ENCODE data around the gene TIGAR. TPM values are rescaled to one million over a fixed set of nuclear protein-coding genes. Genes with fewer than 3 reads are reported as not detected.

The TIGAR gene
- total and polyA plus RNA-seq, 4 donors: 0.56 to 3.3 (median 2.0) TPM

DNA sequence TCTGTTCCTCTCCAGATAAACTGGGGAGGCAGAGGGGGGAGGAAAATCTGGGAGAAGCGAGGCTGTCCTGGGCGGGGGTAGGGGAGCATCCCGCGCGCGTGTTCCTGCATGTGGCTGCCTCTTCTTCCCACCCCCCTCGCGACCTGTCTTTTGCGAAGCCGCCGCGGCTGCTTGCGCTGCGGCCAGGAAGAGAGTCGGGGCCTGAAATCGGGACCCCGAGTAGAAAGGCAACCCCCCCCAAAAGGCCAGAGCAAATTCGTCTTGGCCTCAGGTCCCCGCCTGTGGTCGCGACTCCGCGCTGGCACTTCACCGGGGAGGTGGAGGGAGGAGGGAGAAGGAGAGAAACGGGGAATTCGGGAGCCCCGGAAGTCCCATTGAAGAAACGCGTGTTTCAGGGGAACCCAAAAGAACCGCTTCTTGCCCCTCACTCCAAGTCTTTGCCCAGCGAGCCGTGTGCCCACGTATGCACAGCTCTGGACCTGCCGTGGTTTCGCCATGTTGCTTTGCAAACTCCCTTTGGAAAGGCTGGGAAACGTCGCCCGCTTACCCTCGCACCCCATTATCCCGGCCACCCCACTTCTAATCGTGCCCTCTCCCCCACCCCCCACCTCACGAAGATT is 46.5 kb upstream of the TIGAR start:
- Histone ChIP-seq H3K27ac (ENCODE audit: low read depth in 1 of 2, low read length in 2 of 2) (peak overlapping the region; percentile 1 to 68), H3K36me3 (ENCODE audit: control insufficient read depth in 4 of 4, insufficient read depth in 3 of 4, low read depth in 1 of 4, low read length in 3 of 4) (no peaks in the 10 kb centered on the region), H3K9me3 (ENCODE audit: control insufficient read depth in 4 of 4, low read length in 3 of 4) (no peaks in the 10 kb centered on the region), H3K27me3 (ENCODE audit: control insufficient read depth in 4 of 4, insufficient read depth in 4 of 4, low read length in 3 of 4) (peaks cover 2 to 14% (median 5%) of the 10 kb centered on the region in 4 donors), H3K4me1 (ENCODE audit: control insufficient read depth in 4 of 4, insufficient read depth in 4 of 4, low read length in 3 of 4) (peaks cover 28 to 63% (median 40%) of the 10 kb centered on the region in 4 donors), H3K9ac (ENCODE audit: low read depth in 1 of 2, low read length in 2 of 2) (no peak overlapping the region), H3K4me3 (ENCODE audit: low read depth in 1 of 3, low read length in 3 of 3) (peak overlapping the region in 2 of 3 donors; percentile 44 to 45)
- TF ChIP-seq, protein P1, sequence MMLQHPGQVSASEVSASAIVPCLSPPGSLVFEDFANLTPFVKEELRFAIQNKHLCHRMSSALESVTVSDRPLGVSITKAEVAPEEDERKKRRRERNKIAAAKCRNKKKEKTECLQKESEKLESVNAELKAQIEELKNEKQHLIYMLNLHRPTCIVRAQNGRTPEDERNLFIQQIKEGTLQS (IDR thresholded peaks at IDR 0.05): no peak
- TF ChIP-seq EGR1 (IDR thresholded peaks at IDR 0.05; ENCODE audit: low read depth in 2 of 2) (no peak), GABPA (IDR thresholded peaks at IDR 0.05 in 1 of 2, conservative IDR thresholded peaks at IDR 0.05 in 1 of 2) (no peak), RXRA (IDR thresholded peaks at IDR 0.05) (no peak), NR2F2 (IDR thresholded peaks at IDR 0.05) (no peak), JUND (IDR thresholded peaks at IDR 0.05) (no peak)
- TF ChIP-seq, protein P2, sequence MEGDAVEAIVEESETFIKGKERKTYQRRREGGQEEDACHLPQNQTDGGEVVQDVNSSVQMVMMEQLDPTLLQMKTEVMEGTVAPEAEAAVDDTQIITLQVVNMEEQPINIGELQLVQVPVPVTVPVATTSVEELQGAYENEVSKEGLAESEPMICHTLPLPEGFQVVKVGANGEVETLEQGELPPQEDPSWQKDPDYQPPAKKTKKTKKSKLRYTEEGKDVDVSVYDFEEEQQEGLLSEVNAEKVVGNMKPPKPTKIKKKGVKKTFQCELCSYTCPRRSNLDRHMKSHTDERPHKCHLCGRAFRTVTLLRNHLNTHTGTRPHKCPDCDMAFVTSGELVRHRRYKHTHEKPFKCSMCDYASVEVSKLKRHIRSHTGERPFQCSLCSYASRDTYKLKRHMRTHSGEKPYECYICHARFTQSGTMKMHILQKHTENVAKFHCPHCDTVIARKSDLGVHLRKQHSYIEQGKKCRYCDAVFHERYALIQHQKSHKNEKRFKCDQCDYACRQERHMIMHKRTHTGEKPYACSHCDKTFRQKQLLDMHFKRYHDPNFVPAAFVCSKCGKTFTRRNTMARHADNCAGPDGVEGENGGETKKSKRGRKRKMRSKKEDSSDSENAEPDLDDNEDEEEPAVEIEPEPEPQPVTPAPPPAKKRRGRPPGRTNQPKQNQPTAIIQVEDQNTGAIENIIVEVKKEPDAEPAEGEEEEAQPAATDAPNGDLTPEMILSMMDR (IDR thresholded peaks at IDR 0.05; ENCODE audit: low read depth, low read length, missing input control): no peak
- TF ChIP-seq, protein P3, sequence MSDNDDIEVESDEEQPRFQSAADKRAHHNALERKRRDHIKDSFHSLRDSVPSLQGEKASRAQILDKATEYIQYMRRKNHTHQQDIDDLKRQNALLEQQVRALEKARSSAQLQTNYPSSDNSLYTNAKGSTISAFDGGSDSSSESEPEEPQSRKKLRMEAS (IDR thresholded peaks at IDR 0.05): no peak
- WGBS: 5% methylated on average over 42 of the region's 42 CpGs
- DNase-seq (ENCODE audit: low spot score): no peak

DNA sequence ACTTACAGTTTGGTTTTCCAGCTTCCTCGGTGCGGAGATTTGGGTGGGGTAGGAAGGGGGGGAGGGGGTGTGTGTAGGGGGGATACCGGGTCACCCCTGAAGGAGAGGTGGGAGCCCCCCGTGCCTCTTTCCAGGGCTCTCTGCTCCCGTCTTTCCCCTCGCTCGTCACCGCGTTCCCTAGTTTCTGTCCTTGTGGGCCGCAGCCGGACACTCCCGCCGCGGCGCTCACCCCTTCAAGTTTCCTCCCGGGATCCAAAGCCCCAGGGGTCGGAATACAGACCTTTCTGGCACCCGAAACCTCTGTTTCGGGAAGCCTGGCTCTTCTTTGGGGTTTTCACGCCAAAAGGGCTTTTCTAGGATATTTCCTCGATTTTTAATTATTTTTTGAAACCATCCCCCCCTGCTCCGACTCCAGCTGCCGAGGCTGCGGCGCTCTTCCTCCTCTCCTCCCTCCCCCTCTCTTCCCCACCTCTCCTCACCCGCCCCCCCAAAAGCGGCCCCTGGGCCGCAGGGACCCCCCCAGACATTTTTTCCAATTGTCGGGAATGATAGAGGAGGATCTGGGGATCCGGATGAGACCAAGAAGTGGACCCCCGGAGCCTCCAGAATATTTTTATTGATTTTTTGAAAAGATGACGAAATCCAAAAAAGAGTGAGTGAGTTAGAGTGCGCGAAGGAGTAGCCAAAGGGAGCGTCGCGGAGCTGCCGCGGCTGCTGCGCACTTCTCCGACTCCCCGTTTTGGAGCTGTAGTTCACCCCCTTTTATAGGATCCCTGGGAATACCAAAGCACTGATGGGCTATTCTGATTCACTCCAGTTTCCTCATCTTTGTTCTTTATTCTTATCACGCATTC is 45.8 kb upstream of the TIGAR start:
- Histone ChIP-seq H3K9ac (ENCODE audit: low read depth in 1 of 2, low read length in 2 of 2) (no peak overlapping the region), H3K36me3 (ENCODE audit: control insufficient read depth in 4 of 4, insufficient read depth in 3 of 4, low read depth in 1 of 4, low read length in 3 of 4) (no peaks in the 10 kb centered on the region), H3K4me3 (ENCODE audit: low read depth in 1 of 3, low read length in 3 of 3) (peak overlapping the region in 2 of 3 donors; percentile 44 to 45), H3K4me1 (ENCODE audit: control insufficient read depth in 4 of 4, insufficient read depth in 4 of 4, low read length in 3 of 4) (peaks cover 26 to 55% (median 37%) of the 10 kb centered on the region in 4 donors), H3K27ac (ENCODE audit: low read depth in 1 of 2, low read length in 2 of 2) (peak overlapping the region in 1 of 2 donors; percentile 6), H3K9me3 (ENCODE audit: control insufficient read depth in 4 of 4, low read length in 3 of 4) (no peaks in the 10 kb centered on the region), H3K27me3 (ENCODE audit: control insufficient read depth in 4 of 4, insufficient read depth in 4 of 4, low read length in 3 of 4) (peaks cover 2 to 8% (median 4%) of the 10 kb centered on the region in 4 donors)
- TF ChIP-seq, protein P3 (IDR thresholded peaks at IDR 0.05): no peak
- TF ChIP-seq GABPA (IDR thresholded peaks at IDR 0.05 in 1 of 2, conservative IDR thresholded peaks at IDR 0.05 in 1 of 2): no peak
- no peak for TF ChIP-seq HNF4G (IDR thresholded peaks at IDR 0.05)
- WGBS: 3% methylated on average over 43 of the region's 43 CpGs
- no peak for DNase-seq (ENCODE audit: low spot score)

DNA sequence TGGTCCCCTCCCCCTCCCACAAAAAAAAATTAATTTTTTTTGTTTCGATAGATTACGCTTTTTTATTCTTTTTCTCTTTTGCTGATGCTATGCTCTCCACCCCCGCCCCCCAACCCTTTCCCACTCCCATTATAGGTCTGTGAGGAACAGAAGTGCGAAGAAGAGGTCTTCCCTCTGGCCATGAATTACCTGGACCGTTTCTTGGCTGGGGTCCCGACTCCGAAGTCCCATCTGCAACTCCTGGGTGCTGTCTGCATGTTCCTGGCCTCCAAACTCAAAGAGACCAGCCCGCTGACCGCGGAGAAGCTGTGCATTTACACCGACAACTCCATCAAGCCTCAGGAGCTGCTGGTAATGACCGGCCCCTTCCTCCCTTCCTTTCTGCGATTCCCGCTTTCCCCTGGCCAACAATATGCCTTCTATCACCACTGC is 45.1 kb upstream of the TIGAR start:
- Histone ChIP-seq H3K27ac (ENCODE audit: low read depth in 1 of 2, low read length in 2 of 2) (no peak overlapping the region), H3K4me3 (ENCODE audit: low read depth in 1 of 3, low read length in 3 of 3) (peak overlapping the region in 1 of 3 donors; percentile 45), H3K9ac (ENCODE audit: low read depth in 1 of 2, low read length in 2 of 2) (no peak overlapping the region), H3K4me1 (ENCODE audit: control insufficient read depth in 4 of 4, insufficient read depth in 4 of 4, low read length in 3 of 4) (peaks cover 25 to 51% (median 34%) of the 10 kb centered on the region in 4 donors), H3K27me3 (ENCODE audit: control insufficient read depth in 4 of 4, insufficient read depth in 4 of 4, low read length in 3 of 4) (peaks cover 2 to 6% (median 4%) of the 10 kb centered on the region in 4 donors), H3K9me3 (ENCODE audit: control insufficient read depth in 4 of 4, low read length in 3 of 4) (no peaks in the 10 kb centered on the region), H3K36me3 (ENCODE audit: control insufficient read depth in 4 of 4, insufficient read depth in 3 of 4, low read depth in 1 of 4, low read length in 3 of 4) (no peaks in the 10 kb centered on the region)
- WGBS: 35% methylated on average over 14 of the region's 14 CpGs
- no peak for DNase-seq (ENCODE audit: low spot score)
- TF ChIP-seq, protein P4, sequence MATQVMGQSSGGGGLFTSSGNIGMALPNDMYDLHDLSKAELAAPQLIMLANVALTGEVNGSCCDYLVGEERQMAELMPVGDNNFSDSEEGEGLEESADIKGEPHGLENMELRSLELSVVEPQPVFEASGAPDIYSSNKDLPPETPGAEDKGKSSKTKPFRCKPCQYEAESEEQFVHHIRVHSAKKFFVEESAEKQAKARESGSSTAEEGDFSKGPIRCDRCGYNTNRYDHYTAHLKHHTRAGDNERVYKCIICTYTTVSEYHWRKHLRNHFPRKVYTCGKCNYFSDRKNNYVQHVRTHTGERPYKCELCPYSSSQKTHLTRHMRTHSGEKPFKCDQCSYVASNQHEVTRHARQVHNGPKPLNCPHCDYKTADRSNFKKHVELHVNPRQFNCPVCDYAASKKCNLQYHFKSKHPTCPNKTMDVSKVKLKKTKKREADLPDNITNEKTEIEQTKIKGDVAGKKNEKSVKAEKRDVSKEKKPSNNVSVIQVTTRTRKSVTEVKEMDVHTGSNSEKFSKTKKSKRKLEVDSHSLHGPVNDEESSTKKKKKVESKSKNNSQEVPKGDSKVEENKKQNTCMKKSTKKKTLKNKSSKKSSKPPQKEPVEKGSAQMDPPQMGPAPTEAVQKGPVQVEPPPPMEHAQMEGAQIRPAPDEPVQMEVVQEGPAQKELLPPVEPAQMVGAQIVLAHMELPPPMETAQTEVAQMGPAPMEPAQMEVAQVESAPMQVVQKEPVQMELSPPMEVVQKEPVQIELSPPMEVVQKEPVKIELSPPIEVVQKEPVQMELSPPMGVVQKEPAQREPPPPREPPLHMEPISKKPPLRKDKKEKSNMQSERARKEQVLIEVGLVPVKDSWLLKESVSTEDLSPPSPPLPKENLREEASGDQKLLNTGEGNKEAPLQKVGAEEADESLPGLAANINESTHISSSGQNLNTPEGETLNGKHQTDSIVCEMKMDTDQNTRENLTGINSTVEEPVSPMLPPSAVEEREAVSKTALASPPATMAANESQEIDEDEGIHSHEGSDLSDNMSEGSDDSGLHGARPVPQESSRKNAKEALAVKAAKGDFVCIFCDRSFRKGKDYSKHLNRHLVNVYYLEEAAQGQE (IDR thresholded peaks at IDR 0.05): no peak
- TF ChIP-seq HNF4A (conservative IDR thresholded peaks at IDR 0.05): no peak
- no peak for TF ChIP-seq YY1 (IDR thresholded peaks at IDR 0.05)
- TF ChIP-seq HNF4G (IDR thresholded peaks at IDR 0.05): no peak
- no peak for TF ChIP-seq FOXA2 (IDR thresholded peaks at IDR 0.05)
- TF ChIP-seq GABPA (IDR thresholded peaks at IDR 0.05 in 1 of 2, conservative IDR thresholded peaks at IDR 0.05 in 1 of 2): no peak
- TF ChIP-seq RAD21 (IDR thresholded peaks at IDR 0.05): no peak
- TF ChIP-seq FOXA1 (IDR thresholded peaks at IDR 0.05): no peak
- TF ChIP-seq, protein P1 (IDR thresholded peaks at IDR 0.05): no peak
- no peak for TF ChIP-seq RXRA (IDR thresholded peaks at IDR 0.05)
- TF ChIP-seq, protein P5, sequence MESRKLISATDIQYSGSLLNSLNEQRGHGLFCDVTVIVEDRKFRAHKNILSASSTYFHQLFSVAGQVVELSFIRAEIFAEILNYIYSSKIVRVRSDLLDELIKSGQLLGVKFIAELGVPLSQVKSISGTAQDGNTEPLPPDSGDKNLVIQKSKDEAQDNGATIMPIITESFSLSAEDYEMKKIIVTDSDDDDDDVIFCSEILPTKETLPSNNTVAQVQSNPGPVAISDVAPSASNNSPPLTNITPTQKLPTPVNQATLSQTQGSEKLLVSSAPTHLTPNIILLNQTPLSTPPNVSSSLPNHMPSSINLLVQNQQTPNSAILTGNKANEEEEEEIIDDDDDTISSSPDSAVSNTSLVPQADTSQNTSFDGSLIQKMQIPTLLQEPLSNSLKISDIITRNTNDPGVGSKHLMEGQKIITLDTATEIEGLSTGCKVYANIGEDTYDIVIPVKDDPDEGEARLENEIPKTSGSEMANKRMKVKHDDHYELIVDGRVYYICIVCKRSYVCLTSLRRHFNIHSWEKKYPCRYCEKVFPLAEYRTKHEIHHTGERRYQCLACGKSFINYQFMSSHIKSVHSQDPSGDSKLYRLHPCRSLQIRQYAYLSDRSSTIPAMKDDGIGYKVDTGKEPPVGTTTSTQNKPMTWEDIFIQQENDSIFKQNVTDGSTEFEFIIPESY (IDR thresholded peaks at IDR 0.05): no peak
- TF ChIP-seq NR2F2 (IDR thresholded peaks at IDR 0.05): no peak
